Dedifferentiated amniotic fluid mesenchymal stem cell (primary cell): ENCODE measurements around the gene RAD9A.

Experiments
- DNase-seq: peaks from one replicate; pipeline ENCODE4 v3.0.0-alpha.2; 2016; ENCODE audit errors: extremely low spot score

The RAD9A gene

GRCh38 chr11:67439321-67440228, 47.8 kb downstream of the RAD9A start:
- DNase-seq: no peak

- DNase-seq: no peak
These were observed 48.7 kb downstream of the RAD9A start for GRCh38 chr11:67440229-67441097.

- DNase-seq: no peak
These were observed 49.3 kb downstream of the RAD9A start for GRCh38 chr11:67441098-67441563.

- DNase-seq: no peak
These were observed 50.1 kb downstream of the RAD9A start for GRCh38 chr11:67441731-67442351.

GRCh38 chr11:67442504-67443404, 51.0 kb downstream of the RAD9A start:
- DNase-seq: no peak

GRCh38 chr11:67445515-67445914, 53.7 kb downstream of the RAD9A start:
- DNase-seq: no peak
